ENCODE results near the gene ZNF532.

Gene ZNF532

DNA sequence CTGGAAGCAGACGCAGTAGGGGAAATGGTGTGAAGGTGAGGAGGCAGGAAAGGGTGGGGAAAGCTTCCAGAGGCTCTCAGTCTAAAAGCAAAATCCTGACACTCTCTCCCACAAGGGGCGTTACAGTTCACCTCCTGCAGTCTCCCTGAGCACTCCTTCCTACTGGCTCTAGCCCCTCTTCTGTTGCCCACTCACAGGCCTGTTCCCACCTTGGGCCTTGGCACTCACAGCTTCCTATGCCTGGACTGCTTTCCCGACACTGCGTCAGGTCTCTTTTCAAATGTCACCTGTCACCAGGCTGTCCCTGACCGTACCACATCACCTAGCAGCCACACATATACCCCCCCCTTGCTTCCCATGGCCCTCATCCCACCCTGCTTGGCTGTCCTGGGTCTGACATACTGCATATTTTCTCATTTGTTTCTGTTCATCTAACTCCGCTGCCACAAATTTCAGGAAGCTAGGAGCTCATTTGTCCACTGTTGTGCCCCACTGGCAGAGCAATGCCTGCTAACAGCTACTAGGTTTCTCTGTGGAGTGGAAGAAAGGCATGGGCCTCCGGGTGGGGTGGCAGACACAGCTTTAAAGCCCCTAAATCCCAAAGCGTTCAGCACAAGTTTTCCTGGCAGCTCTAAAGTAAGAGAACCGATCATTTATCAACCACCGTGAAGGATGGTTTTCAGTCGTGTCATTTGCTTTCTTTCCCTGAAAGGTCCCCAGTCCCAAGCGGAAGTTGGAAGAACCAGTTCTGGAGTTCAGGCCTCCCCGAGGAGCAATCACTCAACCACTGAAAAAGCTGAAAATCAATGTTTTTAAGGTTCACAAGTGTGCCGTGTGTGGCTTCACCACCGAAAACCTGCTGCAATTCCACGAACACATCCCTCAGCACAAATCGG, 118.8 kb downstream of the ZNF532 start:
- FAIRE-seq: no peak

DNA sequence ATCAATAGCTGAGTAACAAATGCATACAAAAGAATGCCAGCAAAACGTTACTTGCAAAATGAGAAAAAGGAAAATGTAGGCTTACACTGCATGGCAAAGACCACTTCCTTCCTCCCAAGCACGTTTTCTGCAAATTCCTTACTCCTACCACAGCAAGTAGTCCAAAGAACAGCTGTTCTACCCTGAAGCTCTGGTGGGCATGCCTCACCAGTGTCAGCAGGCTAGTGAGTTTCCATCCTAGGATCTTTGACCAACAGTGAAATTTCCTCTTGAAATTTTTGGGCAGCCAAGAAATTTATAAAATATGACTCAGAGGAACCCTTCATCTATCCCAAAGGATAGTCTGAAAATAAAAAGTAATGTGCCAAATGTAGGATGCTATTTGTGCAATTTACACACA, 123.9 kb downstream of the ZNF532 start:
- FAIRE-seq: no peak

DNA sequence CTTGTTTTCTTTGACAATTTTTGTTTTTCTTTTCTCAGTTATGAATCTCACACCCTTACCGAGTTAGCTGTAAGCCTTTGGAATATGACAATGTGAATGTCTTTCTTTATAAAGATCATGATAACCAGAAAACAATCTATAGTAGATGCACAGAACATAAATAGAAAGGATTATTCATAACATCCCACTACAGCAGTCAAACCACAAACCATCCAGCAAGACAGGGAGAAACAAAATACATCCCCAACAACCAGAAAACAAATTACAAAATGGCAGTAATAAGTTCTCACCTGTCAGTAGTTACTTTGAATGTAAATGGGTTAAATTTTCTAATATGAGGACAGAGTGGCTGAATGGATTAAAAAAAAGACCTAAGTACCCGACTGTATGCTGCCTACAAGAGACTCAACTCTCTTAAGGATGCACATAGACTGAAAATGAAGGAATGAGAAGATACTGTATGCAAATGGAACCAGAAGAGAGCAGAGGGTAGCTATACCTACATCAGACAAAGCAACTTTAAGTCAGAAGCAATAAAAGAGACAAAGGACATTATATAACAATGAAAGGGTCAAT, 124.6 kb downstream of the ZNF532 start:
- no peak for FAIRE-seq

DNA sequence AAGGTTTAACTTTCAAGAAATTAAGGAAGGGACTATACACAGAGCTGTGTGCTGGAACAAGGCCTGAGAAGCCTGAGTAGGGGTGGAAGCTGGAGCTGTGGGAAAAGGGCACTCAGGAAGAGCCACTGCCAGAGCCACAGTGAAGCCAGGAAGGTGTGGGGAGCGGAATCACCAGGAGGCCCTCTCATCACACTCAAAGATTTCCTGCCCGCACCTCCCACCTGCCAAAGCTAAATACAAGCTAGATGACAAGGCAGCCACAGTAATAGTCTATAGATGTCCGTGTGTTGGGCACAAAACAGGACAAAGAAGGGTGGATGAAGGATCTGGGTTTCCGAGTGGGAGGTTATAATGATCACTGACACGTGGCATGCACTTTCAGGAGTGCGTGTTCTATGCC, 126.0 kb downstream of the ZNF532 start:
- FAIRE-seq: no peak

DNA sequence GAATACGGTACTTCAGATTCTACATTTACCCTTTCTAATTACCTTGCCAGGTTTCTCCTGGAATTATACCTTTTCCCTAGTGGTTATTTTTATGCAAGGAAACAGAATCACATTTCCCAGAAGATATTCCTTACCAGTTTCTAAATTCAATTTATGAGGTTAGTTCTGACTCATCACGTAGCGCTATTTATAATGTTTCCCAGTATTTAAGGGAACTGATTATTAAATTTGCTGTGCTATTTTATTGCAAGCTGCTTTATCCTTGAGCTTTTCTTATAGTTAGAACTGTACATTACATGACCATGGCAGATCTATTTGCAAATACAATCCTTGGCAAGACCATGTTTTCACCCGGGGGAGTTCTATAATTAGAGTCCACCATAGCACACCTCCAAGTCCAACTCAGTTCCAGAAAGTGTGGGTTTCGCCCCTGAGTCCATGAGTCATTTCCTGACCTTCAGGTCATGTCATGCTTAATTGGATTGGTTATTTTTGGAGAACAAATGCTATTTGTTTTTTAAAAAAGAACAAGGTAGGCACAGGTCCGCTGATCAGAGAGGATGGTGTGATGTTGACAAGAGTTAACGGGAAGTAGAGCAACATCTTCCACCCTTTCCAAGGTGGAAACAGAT, 126.6 kb downstream of the ZNF532 start:
- FAIRE-seq: no peak

DNA sequence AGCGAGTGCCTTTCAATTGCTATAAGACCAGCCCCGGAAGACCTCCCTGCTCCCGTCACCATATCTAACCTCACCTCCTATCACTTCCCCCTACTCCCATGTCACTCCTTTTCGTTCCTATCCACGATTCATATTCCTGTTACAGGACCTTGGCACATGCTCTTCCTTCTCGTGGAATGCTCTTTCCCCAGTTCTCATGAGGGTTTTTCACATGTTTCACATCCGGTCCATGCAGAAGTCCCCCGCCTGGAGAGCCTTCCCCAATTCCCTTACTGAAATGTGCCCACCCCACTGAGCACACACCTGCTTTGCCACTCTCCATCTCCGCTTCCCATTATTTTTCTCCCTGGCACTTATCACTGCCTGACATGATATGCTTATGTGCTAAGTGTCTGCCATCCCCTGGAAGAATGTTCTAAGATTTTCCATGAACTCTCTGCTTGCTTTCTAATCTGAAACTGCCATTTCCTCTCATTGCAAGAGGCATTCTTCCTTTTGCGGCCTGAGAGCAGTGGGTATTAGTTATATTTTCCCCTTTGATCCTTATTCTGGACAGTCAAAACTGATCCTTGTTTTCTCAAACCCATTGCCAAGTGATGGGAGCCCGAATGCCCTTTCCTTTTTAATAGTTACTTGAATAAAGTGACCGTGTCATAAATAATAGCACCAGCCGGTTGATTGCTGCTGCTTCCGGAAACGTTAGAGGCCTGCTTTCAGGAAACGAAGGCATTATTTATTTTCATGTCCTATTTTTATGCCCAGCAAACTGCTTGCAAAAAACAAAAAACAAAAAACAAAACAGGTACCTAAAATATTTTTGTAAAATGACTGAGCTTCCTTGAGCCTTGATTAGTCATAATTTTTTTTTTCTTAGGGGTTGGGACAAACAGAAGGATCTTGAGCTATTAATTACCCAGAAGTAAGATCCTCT, 127.9 kb downstream of the ZNF532 start:
- no peak for FAIRE-seq

DNA sequence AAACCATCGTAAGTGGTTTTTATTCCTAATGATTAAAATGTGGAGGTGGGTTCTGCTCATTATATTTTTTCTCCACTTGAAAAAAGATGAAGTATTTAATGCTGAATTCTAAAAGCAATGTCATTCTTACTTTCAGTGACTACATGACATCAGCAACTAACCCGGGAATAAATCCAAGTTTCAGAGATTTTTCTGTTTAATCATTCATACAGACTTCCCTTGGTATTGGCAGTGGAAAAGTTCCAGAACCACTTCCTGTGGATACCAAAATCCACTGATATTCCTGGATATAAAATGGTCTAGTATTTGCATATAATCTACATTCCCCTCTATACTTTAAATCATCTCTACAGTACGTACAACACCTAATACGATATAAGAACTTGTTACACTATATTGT, 128.6 kb downstream of the ZNF532 start:
- no peak for FAIRE-seq

DNA sequence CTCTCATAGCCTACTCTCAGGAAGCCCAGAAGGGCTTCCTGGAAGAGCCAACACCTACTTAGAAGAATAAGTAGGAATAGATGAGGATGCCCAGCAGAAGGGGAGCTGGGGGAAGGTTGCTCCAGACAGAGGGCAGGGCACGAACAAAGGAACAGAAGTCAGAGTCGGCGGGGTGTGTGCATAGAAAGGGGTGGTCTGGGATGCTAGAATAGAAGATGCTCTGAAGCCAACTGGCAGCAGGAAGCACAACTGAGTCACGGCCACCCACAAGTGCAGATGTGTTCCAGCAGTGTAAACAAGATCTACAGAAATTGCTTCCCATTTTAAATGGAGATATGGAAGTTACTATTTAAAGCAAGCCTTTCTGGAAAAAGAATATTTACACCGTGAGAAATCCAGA, 131.0 kb downstream of the ZNF532 start:
- FAIRE-seq: no peak

DNA sequence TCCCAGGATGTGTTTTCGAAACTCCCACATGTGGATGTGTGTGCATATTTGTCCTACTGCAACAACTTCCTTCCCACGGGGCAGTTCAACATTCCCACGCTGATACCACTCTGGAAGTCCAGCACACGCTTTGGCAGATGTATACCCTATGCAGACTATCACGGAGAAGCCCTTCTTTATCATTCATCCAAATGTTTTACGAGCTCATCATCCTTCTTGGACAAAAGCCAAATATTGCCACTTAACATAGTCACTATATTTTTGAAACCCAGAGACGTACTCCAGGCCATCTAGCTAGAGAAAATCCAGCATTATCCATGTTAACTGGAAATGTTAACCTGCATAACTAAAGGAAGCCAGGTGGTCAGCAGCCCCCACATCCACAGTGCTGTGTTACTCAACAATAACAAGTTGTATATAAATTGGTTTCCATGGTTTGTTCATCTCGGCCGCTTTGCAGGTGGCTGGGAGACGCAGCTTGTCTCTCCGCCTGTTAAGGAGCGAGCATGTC, 131.5 kb downstream of the ZNF532 start:
- FAIRE-seq: no peak

DNA sequence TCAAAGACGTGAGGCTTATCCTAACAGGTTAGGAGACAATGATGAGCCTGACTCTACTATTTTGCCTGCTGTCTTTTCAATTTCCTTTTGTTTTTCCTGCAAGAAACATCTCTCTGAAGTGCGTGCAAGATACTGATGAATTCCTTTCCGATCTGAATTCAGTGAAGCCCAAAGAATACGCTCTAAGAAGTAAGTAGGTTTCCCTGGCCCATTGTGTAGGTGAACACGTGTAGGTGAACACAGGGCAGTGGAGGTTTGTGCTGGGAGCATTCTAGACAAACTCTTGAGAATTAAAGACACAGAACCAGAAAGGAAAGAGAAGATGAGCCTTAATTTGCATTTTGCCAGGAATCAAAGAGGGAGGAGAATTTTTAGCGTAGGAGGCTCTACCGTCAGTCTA, 132.0 kb downstream of the ZNF532 start:
- FAIRE-seq: no peak

DNA sequence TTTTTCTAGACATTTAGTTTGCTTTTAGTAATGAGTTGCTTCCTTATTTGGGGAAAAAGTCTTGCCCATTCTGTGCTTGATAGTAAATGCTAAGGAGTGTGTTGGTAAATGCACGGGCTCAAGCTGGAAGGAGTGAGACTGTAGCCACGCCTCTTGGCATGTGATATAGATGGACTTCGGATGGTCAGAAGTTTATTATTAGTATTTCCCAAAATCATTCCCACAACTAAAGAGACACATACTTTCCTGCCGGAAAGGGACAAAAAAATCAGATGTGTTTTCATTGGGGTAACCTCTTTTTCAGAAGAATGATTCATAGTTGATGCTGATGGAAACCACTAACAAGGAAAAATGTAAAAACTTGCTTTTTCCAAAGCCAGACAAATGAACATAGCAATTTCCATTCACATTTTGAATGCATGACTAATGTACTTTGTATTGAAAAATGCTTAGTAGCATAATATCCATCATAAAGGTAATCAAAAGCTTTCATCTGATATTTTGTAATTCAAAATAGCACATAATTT, 133.2 kb downstream of the ZNF532 start:
- no peak for FAIRE-seq

DNA sequence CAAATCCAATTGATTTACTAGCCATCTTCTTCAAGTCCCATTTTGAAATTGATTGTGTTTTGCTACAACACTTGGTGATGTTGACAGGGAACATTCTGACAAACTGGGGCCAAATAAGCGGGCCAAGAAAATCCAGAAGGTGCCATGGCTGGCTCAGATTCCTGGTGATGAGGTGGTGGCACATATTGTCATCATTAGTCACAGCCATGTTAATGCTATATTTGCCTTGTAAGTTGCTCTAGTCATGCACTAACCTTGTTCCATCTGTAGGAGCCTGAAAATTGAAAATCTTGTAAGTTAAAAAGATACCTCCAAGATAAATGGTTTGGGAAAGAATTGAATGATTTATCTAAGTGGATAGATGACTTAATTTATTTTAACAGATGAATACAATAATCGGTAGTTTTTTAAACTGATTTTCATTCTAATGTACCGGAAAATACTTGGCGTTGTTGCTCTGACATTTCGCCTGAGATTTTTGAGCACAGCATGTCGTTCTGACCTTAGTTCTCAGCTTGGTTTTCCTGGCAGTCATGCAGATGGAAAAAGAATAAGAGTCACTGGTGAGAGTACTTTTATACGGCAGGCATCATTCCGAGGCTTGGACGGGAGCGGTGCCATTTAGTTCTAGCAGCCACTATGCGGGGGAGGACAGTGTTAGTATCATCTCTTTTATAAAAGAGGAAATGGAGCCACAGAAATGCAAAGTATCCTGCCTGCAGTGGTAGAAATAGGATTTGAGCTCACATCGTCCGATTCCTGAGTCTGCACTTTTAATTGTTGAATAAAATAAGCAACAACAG, 133.9 kb downstream of the ZNF532 start:
- no peak for FAIRE-seq

DNA sequence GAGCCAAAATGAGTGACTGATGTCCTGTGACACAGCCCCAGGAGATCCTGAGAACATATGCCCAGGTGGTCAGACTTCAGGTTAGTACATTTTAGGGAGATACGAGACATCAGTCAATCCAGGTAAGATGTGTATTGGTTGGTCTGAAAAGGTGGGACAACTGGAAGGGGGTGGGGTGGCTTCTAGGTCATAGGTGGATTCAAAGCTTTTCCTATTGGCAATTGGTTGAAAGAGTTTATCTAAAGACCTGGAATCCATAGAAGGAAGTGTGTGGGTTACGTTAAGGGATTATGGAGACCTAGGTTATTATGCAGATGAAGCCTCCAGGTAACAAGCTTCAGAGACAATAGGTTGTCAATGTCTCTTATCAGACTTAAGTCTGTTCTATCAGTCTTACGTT, 136.5 kb downstream of the ZNF532 start:
- no peak for FAIRE-seq

DNA sequence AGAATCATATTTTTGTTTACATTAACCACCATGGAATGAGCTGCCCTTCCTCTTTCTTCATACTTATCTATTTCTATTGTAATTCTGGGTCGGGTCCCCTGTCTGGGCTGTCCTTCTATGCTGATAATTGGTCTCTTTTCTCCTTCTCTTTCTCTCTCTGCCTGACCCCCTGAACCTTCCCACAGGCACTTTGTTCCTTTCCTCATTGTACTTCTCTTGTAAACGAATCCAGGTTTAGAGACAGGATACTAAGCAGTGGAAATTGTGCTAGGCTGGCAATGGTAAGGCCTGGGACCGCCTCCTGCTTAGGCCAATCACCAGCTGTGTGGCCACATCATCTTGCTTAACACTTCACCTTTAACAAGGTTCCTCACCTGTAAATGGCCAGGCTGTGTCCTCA, 137.0 kb downstream of the ZNF532 start:
- FAIRE-seq: no peak

DNA sequence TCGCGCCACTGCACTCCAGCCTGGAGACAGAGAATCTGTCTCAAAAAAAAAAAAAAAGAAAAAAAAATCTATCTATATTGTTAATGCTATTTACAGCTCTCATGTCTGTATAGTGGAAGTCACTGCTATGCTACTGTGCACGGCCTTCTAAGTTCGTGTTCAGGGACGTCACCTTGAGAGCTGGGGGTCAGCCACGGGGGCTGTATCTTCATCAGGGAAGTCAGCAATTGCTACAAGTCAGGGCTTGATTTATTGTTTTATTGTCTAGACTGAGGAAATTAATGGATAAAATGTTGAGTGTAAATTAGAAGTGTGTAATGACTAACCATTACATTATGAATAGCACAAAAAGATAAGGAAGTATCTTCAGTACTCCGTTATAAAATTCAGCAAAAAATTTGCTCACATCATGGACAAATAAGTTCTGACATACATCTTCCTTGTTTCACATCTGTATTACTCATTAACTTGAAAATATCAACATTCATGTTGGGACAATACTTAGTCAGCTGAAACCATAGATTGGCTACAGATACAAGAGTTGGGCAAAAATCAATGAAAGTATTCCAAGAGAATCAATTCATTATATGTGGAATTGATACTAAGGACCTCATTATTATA, 138.4 kb downstream of the ZNF532 start:
- no peak for FAIRE-seq

DNA sequence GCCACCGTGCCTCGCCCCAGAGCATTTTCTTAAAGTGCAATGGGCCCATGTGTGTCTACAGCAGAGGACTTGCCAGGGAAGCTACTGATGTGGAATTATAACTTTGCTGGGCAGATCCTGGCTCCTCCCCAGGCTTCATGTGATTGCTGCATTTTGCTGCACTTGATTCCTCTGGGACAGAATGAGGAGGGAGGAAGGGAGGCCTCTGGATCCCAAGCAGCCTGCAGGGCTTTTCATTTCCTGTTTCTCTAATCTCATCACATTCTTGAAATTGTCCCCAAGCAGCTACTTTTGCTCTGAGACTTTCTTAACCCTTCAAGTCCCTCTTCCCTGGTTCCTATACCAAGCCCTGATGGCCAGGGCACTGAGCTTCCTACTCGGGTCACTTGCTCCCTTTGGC, 140.6 kb downstream of the ZNF532 start:
- no peak for FAIRE-seq

DNA sequence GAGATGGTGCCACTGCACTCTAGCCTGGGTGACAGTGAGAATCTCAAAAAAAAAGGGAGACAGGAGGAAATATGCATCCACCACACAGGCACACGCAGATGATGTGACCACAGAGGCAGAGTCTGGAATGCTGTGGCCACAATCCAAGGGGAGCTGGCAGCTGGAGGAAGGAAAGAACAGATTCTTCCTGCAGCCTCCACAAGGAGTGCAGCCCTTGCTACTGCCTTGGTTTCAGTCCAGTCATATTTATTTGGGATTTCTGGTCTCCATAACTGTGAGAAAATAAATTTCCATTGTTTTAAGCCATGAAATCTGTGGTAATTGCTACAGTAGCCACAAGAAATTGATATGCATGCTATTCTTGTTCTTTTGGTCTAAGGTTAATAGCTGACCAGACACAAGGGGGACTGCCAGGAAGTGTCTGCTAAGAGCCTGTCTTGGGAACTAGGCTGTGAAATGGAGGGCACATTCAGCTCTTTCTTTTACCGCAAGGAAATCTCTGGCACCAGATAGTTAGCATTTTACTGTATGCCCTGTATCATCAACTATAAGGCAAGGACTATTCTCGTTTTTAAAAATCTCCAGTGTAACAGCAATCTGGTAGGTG, 141.9 kb downstream of the ZNF532 start:
- no peak for FAIRE-seq

DNA sequence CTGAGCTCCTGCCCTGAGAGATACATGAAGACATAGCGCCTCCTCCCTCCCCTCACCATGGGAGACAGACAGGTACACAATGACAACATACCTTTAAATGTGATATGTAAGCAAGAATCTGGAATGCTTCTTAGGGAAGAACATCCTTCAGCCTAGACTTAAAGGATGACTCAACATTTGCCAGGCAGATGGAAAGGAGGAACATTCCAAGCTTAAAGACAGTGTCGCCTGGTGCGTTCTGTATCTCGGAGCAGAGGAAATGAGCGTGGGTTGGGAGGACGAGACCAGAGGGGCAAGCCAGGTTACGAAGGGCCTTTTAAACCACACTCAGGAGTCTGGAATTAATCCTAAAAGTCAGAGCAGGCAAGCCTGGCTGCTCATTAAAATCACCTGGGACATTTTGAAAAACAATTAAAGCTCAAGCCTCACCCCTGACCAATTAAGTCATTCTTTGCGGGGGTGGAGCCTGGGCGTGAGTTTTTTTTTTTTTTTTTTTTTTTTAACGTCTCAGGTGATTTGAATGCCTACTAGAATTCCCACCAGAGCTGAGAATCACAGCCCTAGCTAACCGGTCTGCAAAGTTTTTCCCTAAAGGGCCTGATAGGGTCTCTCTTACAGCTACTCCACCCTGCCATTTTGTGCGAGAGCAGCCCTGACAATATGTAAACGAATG, 143.8 kb downstream of the ZNF532 start:
- FAIRE-seq: no peak

DNA sequence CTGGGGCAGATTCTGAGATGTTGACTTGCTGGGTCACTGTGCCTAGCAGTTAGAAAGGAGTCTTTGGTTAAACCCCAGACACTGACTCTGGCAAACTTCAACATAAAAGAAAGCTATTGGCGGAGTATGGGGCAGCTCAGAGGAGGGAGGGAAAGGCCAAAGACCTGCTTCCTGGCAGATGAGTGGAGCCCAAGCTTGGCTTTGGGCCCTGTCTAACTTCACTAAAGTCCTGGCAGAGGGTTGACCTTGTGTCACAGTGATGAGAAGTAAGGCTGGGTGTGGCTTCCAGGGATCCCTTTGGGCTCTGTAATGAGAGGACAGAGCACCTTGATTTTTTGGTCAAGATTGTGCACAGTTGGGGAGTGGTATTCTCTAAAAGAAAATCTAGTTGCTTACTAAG, 145.2 kb downstream of the ZNF532 start:
- FAIRE-seq: no peak

DNA sequence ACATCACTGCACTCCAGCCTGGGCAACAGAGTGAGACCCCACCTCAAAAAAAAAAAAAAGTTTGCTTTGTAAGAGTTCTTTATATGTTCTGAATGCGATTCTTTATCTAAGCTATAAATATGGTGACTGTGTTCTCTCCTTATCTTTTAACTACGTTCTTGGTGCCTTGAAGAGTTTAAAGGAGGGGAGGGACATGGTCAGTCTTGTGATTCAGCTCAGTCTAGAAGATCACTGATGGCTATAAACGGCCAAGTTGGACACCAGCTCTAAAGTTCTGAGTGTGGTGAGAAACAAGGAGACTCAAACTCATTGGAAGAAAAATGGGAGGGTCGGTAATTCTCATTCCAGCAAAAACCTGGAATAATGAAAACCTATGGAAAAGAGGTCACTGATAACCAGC, 146.6 kb downstream of the ZNF532 start:
- FAIRE-seq: no peak
